Natural killer cell (primary cell): ENCODE measurements around the gene ELOB. TPM values are rescaled to one million over a fixed set of nuclear protein-coding genes. Genes with fewer than 3 reads are reported as not detected.
A peak's percentile ranks its signal among the peaks of the same experiment; 100 is the strongest.

ENCODE experiments used
- ATAC-seq, 3 donors: fragments of 150-1000 bp in 2 of 3; fragments of 200-7000 bp in 1 of 3; cut with Tn5 transposase; 1 replicate in 1 of 3; 2 replicates in 2 of 3; pipeline ENCODE4 v1.10.0; 2021; ENCODE audit warnings: mild to moderate bottlenecking in 2 of 3, moderate library complexity in 2 of 3
- DNase-seq, 2 donors: peaks; one replicate each; pipeline versions ENCODE4 v3.0.0 to v3.0.0-alpha.2; 2013 to 2021; ENCODE audit warnings: mixed read lengths in 1 of 2
- H3K27ac ChIP-seq: one replicate; pipeline ENCODE4 v1.5.1; 2013; ENCODE audit warnings: mild to moderate bottlenecking, low read length
- H3K27me3 ChIP-seq: one replicate; pipeline ENCODE4 v1.6.1; 2013; ENCODE audit warnings: low read length; ENCODE audit not compliant: control insufficient read depth, insufficient read depth
- H3K36me3 ChIP-seq: one replicate; pipeline ENCODE4 v1.6.1; 2013; ENCODE audit warnings: low read length; ENCODE audit not compliant: control insufficient read depth, insufficient read depth
- H3K4me1 ChIP-seq: one replicate; pipeline ENCODE4 v1.6.1; 2013; ENCODE audit warnings: low read length; ENCODE audit not compliant: control insufficient read depth, insufficient read depth
- H3K4me3 ChIP-seq: one replicate; pipeline ENCODE4 v1.5.1; 2013; ENCODE audit warnings: low read length
- H3K9me3 ChIP-seq: one replicate; pipeline ENCODE4 v1.6.1; 2013; ENCODE audit warnings: low read length; ENCODE audit not compliant: control insufficient read depth, insufficient read depth
- H3K27ac Mint-ChIP-seq, 2 donors: one replicate each; pipeline ENCODE4 v1.8.0; 2022; ENCODE audit warnings: mild to moderate bottlenecking in 2 of 2, mixed read lengths in 2 of 2, moderate library complexity in 1 of 2
- H3K27me3 Mint-ChIP-seq, 2 donors: one replicate each; pipeline ENCODE4 v1.8.0; 2022; ENCODE audit warnings: low read depth in 2 of 2, mixed read lengths in 2 of 2
- H3K36me3 Mint-ChIP-seq: one replicate; pipeline ENCODE4 v1.8.0; 2022; ENCODE audit warnings: mixed read lengths
- H3K4me1 Mint-ChIP-seq, 2 donors: one replicate each; pipeline ENCODE4 v1.8.0; 2022; ENCODE audit warnings: mixed read lengths in 2 of 2
- H3K4me3 Mint-ChIP-seq: one replicate; pipeline ENCODE4 v1.8.0; 2022; ENCODE audit warnings: mild to moderate bottlenecking, moderate library complexity, mixed read lengths
- H3K9me3 Mint-ChIP-seq, 2 donors: one replicate each; pipeline ENCODE4 v1.8.0; 2022; ENCODE audit warnings: mixed read lengths in 2 of 2
- CTCF ChIP-seq: fragments of 200-600 bp; IDR thresholded peaks from one replicate; pipeline ENCODE4 v1.8.0; 2022; ENCODE audit warnings: antibody characterized with exemption
- WGBS: methylation state at CpG from one replicate; pipeline ENCODE4 v1.1.7; 2013; ENCODE audit warnings: missing lambda C conversion rate; ENCODE audit not compliant: insufficient coverage; 5-methylcytosine and 5-hydroxymethylcytosine counted together
- intact Hi-C: fragments of 100-400 bp; cut with micrococcal nuclease; formaldehyde crosslinking; loops from one replicate; pipeline ENCODE4 v1.14.2; 2022
- total RNA-seq, 4 donors: library from RNA; stranded (reverse); fragments of 120-200 nt in 1 of 4; gene quantifications; one replicate each; pipeline versions ENCODE4 v1.2.3 to v1.2.4, GENCODE V29; 2013 to 2022

The ELOB gene
- total RNA-seq, 3 donors from 2014 or later (not counting 1 experiment from before 2014, with no cell fraction given): 146 to 207 (median 161) TPM

- Mint-ChIP-seq H3K4me3 (peak overlapping the region; percentile 28), H3K9me3 (no peaks in the 10 kb centered on the region), H3K27me3 (no peaks in the 10 kb centered on the region), H3K27ac (no peak overlapping the region), H3K4me1 (no peaks in the 10 kb centered on the region), H3K36me3 (no peaks in the 10 kb centered on the region)
- Histone ChIP-seq H3K4me1 (peaks cover 3% of the 10 kb centered on the region), H3K4me3 (no peak overlapping the region), H3K27ac (no peak overlapping the region), H3K27me3 (no peaks in the 10 kb centered on the region), H3K36me3 (no peaks in the 10 kb centered on the region), H3K9me3 (no peaks in the 10 kb centered on the region)
- WGBS: 93% methylated on average over 10 of the region's 10 CpGs
- intact Hi-C loops: no loop called here
- TF ChIP-seq CTCF: no peak
- DNase-seq (no peak), ATAC-seq (no peak)
These were observed 41.3 kb upstream of the ELOB start for GRCh38 chr16:2818272-2818876.

DNA sequence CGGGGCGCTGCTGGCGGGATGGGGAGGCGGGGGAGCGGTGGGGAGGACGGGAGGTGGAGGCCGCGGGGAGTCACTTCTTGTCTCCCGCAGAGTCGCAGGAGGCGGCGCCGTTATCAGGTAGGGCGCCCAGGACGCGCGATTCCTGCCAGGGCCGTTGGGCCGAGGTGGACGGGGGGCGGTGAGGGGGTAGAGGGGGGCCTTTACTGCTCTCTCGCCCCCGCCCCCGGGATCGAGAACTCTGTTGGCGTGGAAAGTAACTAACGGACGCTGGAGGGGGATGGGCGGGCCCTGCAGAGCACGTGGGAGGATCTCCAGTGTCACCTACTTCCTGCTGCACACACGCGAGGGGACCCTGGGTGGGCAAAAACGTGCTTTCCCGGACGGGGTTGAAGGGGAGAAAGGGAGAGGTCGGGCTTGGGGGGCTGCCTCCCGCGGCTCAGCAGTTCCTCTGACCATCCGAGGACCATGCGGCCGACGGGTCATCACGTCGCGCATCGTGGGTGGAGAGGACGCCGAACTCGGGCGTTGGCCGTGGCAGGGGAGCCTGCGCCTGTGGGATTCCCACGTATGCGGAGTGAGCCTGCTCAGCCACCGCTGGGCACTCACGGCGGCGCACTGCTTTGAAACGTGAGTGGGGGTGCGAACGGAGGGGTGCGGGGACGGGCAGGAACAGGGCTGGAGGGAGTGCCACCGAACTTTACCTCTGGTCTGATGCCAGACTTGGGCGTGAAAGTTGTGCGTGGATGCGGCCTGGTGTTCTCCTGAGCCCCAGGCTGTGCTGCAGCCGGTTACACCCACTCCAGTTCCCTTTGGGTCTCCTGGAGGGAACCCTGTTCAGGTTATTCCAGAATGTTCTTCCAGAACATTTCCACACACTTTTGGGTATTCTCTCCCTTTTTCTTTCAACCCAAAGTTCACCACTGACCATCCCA is 40.5 kb upstream of the ELOB start:
- ATAC-seq (peak in 1 of 3 donors; percentile 23), DNase-seq (no peak)
- H3K36me3 Mint-ChIP-seq: no peaks in the 10 kb centered on the region
- H3K9me3 Mint-ChIP-seq: no peaks in the 10 kb centered on the region
- WGBS: 81% methylated on average over 68 of the region's 68 CpGs
- no peak for TF ChIP-seq CTCF
- no peaks in the 10 kb centered on the region for H3K4me1 Mint-ChIP-seq
- H3K36me3 ChIP-seq: no peaks in the 10 kb centered on the region
- H3K9me3 ChIP-seq: no peaks in the 10 kb centered on the region
- peaks cover 3% of the 10 kb centered on the region for H3K4me1 ChIP-seq
- H3K27ac ChIP-seq: no peak overlapping the region
- peak overlapping the region; percentile 57 for H3K4me3 Mint-ChIP-seq
- no peak overlapping the region for H3K27ac Mint-ChIP-seq
- H3K27me3 ChIP-seq: no peaks in the 10 kb centered on the region
- intact Hi-C loops: no loop called here
- H3K4me3 ChIP-seq: no peak overlapping the region
- H3K27me3 Mint-ChIP-seq: no peaks in the 10 kb centered on the region

DNA sequence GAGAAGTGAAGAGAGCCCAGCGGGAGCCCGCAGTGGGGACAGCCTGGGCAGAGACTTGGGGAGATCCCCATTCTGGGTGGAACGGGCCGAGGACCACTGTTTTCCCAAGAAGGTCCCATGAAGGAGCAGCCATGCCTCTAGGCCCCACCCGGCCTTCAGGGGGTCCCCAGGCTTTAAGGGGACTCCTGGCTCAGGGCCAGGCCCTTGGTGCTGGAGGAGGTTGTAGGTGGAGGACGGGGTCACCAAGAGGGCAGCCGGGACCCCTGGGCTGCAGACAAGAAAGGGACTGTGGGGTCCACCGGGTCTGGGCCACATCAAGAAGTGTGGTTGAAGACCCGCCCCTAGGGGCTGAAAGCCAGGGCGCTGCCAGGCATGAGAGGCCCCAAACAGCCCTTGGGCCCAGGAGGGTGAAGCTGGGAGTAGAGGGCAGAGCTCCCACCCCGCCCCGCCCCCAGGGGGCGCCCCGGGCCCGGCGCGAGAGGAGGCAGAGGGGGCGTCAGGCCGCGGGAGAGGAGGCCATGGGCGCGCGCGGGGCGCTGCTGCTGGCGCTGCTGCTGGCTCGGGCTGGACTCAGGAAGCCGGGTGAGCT is 39.8 kb upstream of the ELOB start, which contains the start of gene PRSS21:
PRSS21 (plus strand) TSS at position 487 of the 589 bp plus-strand sequence; CDS start at position 519, 32 bp downstream.
- no peaks in the 10 kb centered on the region for H3K36me3 Mint-ChIP-seq
- Histone ChIP-seq H3K9me3 (no peaks in the 10 kb centered on the region), H3K27me3 (no peaks in the 10 kb centered on the region), H3K36me3 (no peaks in the 10 kb centered on the region), H3K27ac (no peak within 1 kb of the TSS), H3K4me3 (no peak within 1 kb of the TSS), H3K4me1 (peaks cover 9% of the 10 kb centered on the region)
- no peaks in the 10 kb centered on the region for H3K9me3 Mint-ChIP-seq
- no peak within 1 kb of the TSS for H3K27ac Mint-ChIP-seq
- DNase-seq (peak in 1 of 2 donors; percentile 44), ATAC-seq (peak in 2 of 3 donors; percentile 58 to 84)
- WGBS: 70% methylated on average over 28 of the region's 28 CpGs
- no peaks in the 10 kb centered on the region for H3K27me3 Mint-ChIP-seq
- TF ChIP-seq CTCF: no peak
- intact Hi-C loops: no loop called here
- H3K4me3 Mint-ChIP-seq: peak within 1 kb of the TSS; percentile 57
- H3K4me1 Mint-ChIP-seq: no peaks in the 10 kb centered on the region
